Measurements from ENCODE around the gene CENPB.

Gene CENPB

DNA sequence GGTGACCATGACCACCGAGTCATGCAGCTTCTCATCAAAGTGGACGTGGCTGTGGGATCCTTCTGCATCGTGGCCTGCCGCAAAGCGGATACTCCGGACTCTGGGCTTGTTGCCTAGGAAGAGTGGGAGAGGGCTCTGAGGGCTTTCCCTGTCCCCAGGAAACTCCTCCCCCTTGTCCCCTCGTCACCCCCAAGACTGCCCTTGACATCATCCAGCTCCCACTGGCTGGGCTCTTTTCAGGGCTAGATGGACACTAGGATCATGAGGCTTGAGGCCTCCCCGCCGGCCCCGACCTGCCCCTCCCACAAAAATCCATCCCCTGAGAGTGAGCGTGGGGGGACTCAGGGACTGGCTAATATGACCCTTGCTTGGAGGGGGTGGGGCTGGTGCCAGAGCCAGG lies 28.0 kb downstream of the CENPB start:
- no peak overlapping the region for H3K4me2 ChIP-seq (ENCODE audit: insufficient read depth, low read length, poor library complexity, severe bottlenecking)
- no peak overlapping the region for H3K14ac ChIP-seq (ENCODE audit: low read length)
- H3K23ac ChIP-seq (ENCODE audit: low read depth, low read length, poor library complexity) = no peak overlapping the region
- H2BK5ac ChIP-seq (ENCODE audit: low read length) = peak overlapping the region; percentile 6
- H3K79me1 ChIP-seq (ENCODE audit: low read depth, low read length) = peaks cover 5% of the 10 kb centered on the region
- peak overlapping the region; percentile 27 for H2BK15ac ChIP-seq (ENCODE audit: low read length)
- WGBS, 2 donors (ENCODE audit: extremely low coverage in 2 of 2, insufficient read length in 2 of 2, insufficient replicate concordance in 1 of 2) = no CpG with 5 or more reads among the region's 11 CpGs
- no peak overlapping the region for H4K91ac ChIP-seq (ENCODE audit: low read depth, low read length, poor library complexity)
- H2AFZ ChIP-seq (ENCODE audit: low read length) = no peak overlapping the region
- H2AK5ac ChIP-seq (ENCODE audit: low read depth, low read length) = peak overlapping the region; percentile 65
- no peak overlapping the region for H3K27ac ChIP-seq (replicated peaks; ENCODE audit: low read length)
- no peak overlapping the region for H2BK12ac ChIP-seq (ENCODE audit: low read length)
- no peak overlapping the region for H2BK120ac ChIP-seq (ENCODE audit: low read depth, low read length)
- H3K4me3 ChIP-seq (ENCODE audit: low read length in 2 of 2) = no peak overlapping the region
- no peak for DNase-seq (ENCODE audit: low spot score)
- H3K4me1 ChIP-seq (ENCODE audit: control insufficient read depth in 2 of 2, insufficient read depth in 1 of 2, low read depth in 1 of 2, low read length in 2 of 2) = peaks cover 0 to 18% of the 10 kb centered on the region in 2 donors
- no peak overlapping the region for H4K8ac ChIP-seq (ENCODE audit: low read depth, low read length)
- peak overlapping the region; percentile 45 for H3K18ac ChIP-seq (ENCODE audit: low read length)
- H3K36me3 ChIP-seq (replicated peaks in 1 of 2; ENCODE audit: control insufficient read depth in 2 of 2, insufficient read depth in 2 of 2, low read length in 2 of 2) = peaks cover 6 to 44% of the 10 kb centered on the region in 2 donors
- no peaks in the 10 kb centered on the region for H3K9me3 ChIP-seq (replicated peaks in 1 of 2; ENCODE audit: control insufficient read depth in 2 of 2, insufficient read depth in 1 of 2, low read depth in 1 of 2, low read length in 2 of 2)
- no peak overlapping the region for H3K9ac ChIP-seq (ENCODE audit: low read depth, low read length, poor library complexity)
- no peaks in the 10 kb centered on the region for H3K27me3 ChIP-seq (ENCODE audit: control insufficient read depth in 3 of 3, insufficient read depth in 3 of 3, low read depth in 1 of 3, low read length in 3 of 3)
- H3K4ac ChIP-seq (ENCODE audit: low read length) = no peak overlapping the region

DNA sequence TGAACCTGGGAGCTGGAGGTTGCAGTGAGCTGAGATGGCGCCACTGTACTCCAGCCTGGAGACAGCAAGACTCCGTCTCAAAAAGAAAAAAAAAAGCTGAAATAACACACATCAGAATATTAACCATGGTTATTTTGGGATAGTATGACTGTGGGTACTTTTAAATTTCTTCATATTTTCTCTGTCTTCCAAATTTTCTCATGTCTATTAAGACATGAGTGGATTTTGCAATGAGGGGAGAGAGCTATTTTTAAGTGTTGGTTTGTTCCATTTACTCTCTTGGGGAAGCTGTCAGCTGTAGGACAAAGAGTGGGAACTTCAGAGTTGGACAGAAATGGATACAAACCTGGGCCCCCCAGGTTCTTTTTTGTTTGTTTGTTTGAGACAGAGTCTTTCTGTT lies 29.3 kb downstream of the CENPB start:
- Histone ChIP-seq H3K4me1 (ENCODE audit: control insufficient read depth in 2 of 2, insufficient read depth in 1 of 2, low read depth in 1 of 2, low read length in 2 of 2) (peaks cover 0 to 18% of the 10 kb centered on the region in 2 donors), H3K4me2 (ENCODE audit: insufficient read depth, low read length, poor library complexity, severe bottlenecking) (no peak overlapping the region), H3K9me3 (replicated peaks in 1 of 2; ENCODE audit: control insufficient read depth in 2 of 2, insufficient read depth in 1 of 2, low read depth in 1 of 2, low read length in 2 of 2) (no peaks in the 10 kb centered on the region), H3K23ac (ENCODE audit: low read depth, low read length, poor library complexity) (no peak overlapping the region), H4K91ac (ENCODE audit: low read depth, low read length, poor library complexity) (no peak overlapping the region), H3K4ac (ENCODE audit: low read length) (no peak overlapping the region), H3K27me3 (ENCODE audit: control insufficient read depth in 3 of 3, insufficient read depth in 3 of 3, low read depth in 1 of 3, low read length in 3 of 3) (peaks cover 0 to 7% (median 0%) of the 10 kb centered on the region in 3 experiments), H3K36me3 (replicated peaks in 1 of 2; ENCODE audit: control insufficient read depth in 2 of 2, insufficient read depth in 2 of 2, low read length in 2 of 2) (peaks cover 6 to 44% of the 10 kb centered on the region in 2 donors), H3K14ac (ENCODE audit: low read length) (no peak overlapping the region), H2BK120ac (ENCODE audit: low read depth, low read length) (no peak overlapping the region), H2BK15ac (ENCODE audit: low read length) (no peak overlapping the region), H3K79me1 (ENCODE audit: low read depth, low read length) (peaks cover 5% of the 10 kb centered on the region), H2BK5ac (ENCODE audit: low read length) (no peak overlapping the region), H3K4me3 (ENCODE audit: low read length in 2 of 2) (no peak overlapping the region), H4K8ac (ENCODE audit: low read depth, low read length) (no peak overlapping the region), H3K18ac (ENCODE audit: low read length) (no peak overlapping the region), H2BK12ac (ENCODE audit: low read length) (no peak overlapping the region), H2AFZ (ENCODE audit: low read length) (no peak overlapping the region), H2AK5ac (ENCODE audit: low read depth, low read length) (no peak overlapping the region), H3K9ac (ENCODE audit: low read depth, low read length, poor library complexity) (no peak overlapping the region), H3K27ac (replicated peaks; ENCODE audit: low read length) (no peak overlapping the region)
- DNase-seq (ENCODE audit: low spot score) = no peak
- no CpG with 5 or more reads among the region's 2 CpGs for WGBS, 2 donors (ENCODE audit: extremely low coverage in 2 of 2, insufficient read length in 2 of 2, insufficient replicate concordance in 1 of 2)

DNA sequence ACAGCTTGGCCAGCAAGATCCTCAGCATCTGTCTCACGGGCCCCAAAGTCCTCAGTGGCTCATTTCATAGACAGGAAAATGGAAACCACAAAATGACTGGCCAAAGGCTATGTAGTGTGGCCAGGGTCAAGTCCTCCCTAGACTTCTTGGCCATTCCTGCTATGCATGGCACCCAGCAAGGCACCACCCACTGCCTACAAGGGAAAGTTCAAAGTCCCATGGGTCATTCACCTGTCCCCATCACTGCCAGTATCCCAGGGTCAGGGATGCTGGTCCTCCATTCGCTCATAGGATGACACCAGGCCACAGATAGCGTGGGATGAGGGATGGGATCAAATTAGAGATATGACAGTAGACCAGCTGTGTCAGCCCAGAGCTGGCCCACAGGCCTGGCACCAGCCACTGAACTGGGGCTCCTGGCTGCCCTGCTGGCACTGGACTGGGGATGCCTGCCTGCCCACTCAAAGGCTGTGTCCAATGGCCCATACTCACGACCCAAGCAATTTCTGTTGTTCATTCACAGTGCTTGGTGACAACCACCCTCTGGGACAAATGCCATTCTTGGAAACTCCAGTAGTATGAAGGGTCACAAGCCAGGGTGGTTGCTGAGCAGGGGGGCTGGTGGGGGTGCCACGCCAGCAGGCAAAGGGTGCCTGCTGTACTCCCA lies 30.6 kb downstream of the CENPB start:
- WGBS, 2 donors (ENCODE audit: extremely low coverage in 2 of 2, insufficient read length in 2 of 2, insufficient replicate concordance in 1 of 2) = no CpG with 5 or more reads among the region's 5 CpGs
- H3K4me3 ChIP-seq (ENCODE audit: low read length in 2 of 2) = no peak overlapping the region

DNA sequence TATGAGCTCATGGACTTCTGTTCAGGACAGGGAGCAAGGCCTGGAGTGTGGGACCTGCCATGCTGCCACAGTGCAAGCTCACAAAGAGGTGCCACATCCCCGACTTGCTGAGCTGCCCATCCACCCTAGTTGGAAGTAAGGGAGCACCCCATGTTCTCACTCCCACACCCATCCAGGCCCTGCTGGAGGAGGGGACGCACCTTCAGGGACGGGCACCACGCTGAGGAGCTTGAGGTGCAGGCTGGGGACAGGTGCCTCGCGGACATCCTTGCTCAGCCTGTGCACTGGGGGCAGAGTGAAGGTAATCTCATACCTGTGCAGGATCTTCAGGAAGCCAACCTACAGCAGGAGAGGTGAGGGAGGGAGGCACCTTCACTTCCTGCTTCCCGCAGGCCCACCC lies 31.3 kb downstream of the CENPB start:
- Histone ChIP-seq H3K27ac (replicated peaks; ENCODE audit: low read length) (no peak overlapping the region), H2BK120ac (ENCODE audit: low read depth, low read length) (no peak overlapping the region)
- no CpG with 5 or more reads among the region's 7 CpGs for WGBS, 2 donors (ENCODE audit: extremely low coverage in 2 of 2, insufficient read length in 2 of 2, insufficient replicate concordance in 1 of 2)

More for the DNA sequence above, 30.6 kb downstream of the CENPB start:
- Histone ChIP-seq H3K4me2 (ENCODE audit: insufficient read depth, low read length, poor library complexity, severe bottlenecking) (no peak overlapping the region), H3K9me3 (replicated peaks in 1 of 2; ENCODE audit: control insufficient read depth in 2 of 2, insufficient read depth in 1 of 2, low read depth in 1 of 2, low read length in 2 of 2) (no peaks in the 10 kb centered on the region), H2AK5ac (ENCODE audit: low read depth, low read length) (peak overlapping the region; percentile 14), H3K9ac (ENCODE audit: low read depth, low read length, poor library complexity) (no peak overlapping the region), H2BK12ac (ENCODE audit: low read length) (no peak overlapping the region), H3K23ac (ENCODE audit: low read depth, low read length, poor library complexity) (peak overlapping the region; percentile 29), H4K91ac (ENCODE audit: low read depth, low read length, poor library complexity) (no peak overlapping the region), H3K79me1 (ENCODE audit: low read depth, low read length) (peaks cover 5% of the 10 kb centered on the region), H3K27ac (replicated peaks; ENCODE audit: low read length) (no peak overlapping the region), H3K4ac (ENCODE audit: low read length) (no peak overlapping the region), H3K18ac (ENCODE audit: low read length) (no peak overlapping the region), H2BK120ac (ENCODE audit: low read depth, low read length) (no peak overlapping the region), H2BK5ac (ENCODE audit: low read length) (no peak overlapping the region), H3K36me3 (replicated peaks in 1 of 2; ENCODE audit: control insufficient read depth in 2 of 2, insufficient read depth in 2 of 2, low read length in 2 of 2) (peaks cover 6 to 42% of the 10 kb centered on the region in 2 donors), H2BK15ac (ENCODE audit: low read length) (no peak overlapping the region), H4K8ac (ENCODE audit: low read depth, low read length) (no peak overlapping the region), H3K14ac (ENCODE audit: low read length) (no peak overlapping the region), H2AFZ (ENCODE audit: low read length) (no peak overlapping the region), H3K27me3 (ENCODE audit: control insufficient read depth in 3 of 3, insufficient read depth in 3 of 3, low read depth in 1 of 3, low read length in 3 of 3) (peaks cover 0 to 21% (median 6%) of the 10 kb centered on the region in 3 experiments), H3K4me1 (ENCODE audit: control insufficient read depth in 2 of 2, insufficient read depth in 1 of 2, low read depth in 1 of 2, low read length in 2 of 2) (peaks cover 0 to 16% of the 10 kb centered on the region in 2 donors)
- no peak for DNase-seq (ENCODE audit: low spot score)

More for the DNA sequence above, 31.3 kb downstream of the CENPB start:
- Histone ChIP-seq H3K9ac (ENCODE audit: low read depth, low read length, poor library complexity) (no peak overlapping the region), H3K79me1 (ENCODE audit: low read depth, low read length) (peaks cover 3% of the 10 kb centered on the region), H3K4me3 (ENCODE audit: low read length in 2 of 2) (no peak overlapping the region), H4K8ac (ENCODE audit: low read depth, low read length) (no peak overlapping the region), H2BK15ac (ENCODE audit: low read length) (no peak overlapping the region), H3K4me1 (ENCODE audit: control insufficient read depth in 2 of 2, insufficient read depth in 1 of 2, low read depth in 1 of 2, low read length in 2 of 2) (peaks cover 0 to 11% of the 10 kb centered on the region in 2 donors), H4K91ac (ENCODE audit: low read depth, low read length, poor library complexity) (no peak overlapping the region), H3K36me3 (replicated peaks in 1 of 2; ENCODE audit: control insufficient read depth in 2 of 2, insufficient read depth in 2 of 2, low read length in 2 of 2) (peaks cover 6 to 45% of the 10 kb centered on the region in 2 donors), H3K4ac (ENCODE audit: low read length) (no peak overlapping the region), H3K23ac (ENCODE audit: low read depth, low read length, poor library complexity) (peak overlapping the region; percentile 80), H2AFZ (ENCODE audit: low read length) (no peak overlapping the region), H3K4me2 (ENCODE audit: insufficient read depth, low read length, poor library complexity, severe bottlenecking) (no peak overlapping the region), H3K18ac (ENCODE audit: low read length) (no peak overlapping the region), H2AK5ac (ENCODE audit: low read depth, low read length) (peak overlapping the region; percentile 14), H3K14ac (ENCODE audit: low read length) (no peak overlapping the region), H2BK5ac (ENCODE audit: low read length) (peak overlapping the region; percentile 62), H3K27me3 (ENCODE audit: control insufficient read depth in 3 of 3, insufficient read depth in 3 of 3, low read depth in 1 of 3, low read length in 3 of 3) (peaks cover 0 to 27% (median 6%) of the 10 kb centered on the region in 3 experiments), H2BK12ac (ENCODE audit: low read length) (no peak overlapping the region), H3K9me3 (replicated peaks in 1 of 2; ENCODE audit: control insufficient read depth in 2 of 2, insufficient read depth in 1 of 2, low read depth in 1 of 2, low read length in 2 of 2) (no peaks in the 10 kb centered on the region)
- DNase-seq (ENCODE audit: low spot score) = no peak
